ENCODE results near the gene MCM8. TPM values are rescaled to one million over a fixed set of nuclear protein-coding genes. Genes with fewer than 3 reads are reported as not detected.

The MCM8 gene
- total RNA-seq, 1 experiment from 2014 or later, result 20.6 TPM

DNA sequence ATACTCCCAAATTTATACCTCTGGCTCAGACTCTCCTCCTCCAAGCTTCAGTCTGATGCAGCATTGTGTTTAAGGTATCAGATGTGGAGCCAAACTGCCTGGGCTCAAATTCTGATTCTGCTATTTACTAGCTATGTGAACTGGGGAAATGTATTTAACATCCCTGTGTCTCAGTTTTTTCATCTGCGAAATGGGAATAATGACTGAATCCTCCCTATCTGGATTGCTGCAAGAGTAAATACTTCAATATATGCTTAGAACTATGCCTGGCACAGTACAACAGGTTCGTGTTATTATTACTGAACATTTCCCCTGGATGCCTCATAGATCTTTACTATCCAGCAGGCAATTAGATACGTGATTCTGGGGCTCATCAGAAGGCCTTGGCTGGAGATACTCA, 97.9 kb downstream of the MCM8 start:
- Mint-ChIP-seq H3K27ac (ENCODE audit: unreplicated experiment) (no peak overlapping the region), H3K4me1 (ENCODE audit: low read depth, unreplicated experiment) (peaks cover 26% of the 10 kb centered on the region), H3K36me3 (ENCODE audit: insufficient read depth, unreplicated experiment) (peaks cover 16% of the 10 kb centered on the region), H3K27me3 (ENCODE audit: unreplicated experiment) (no peaks in the 10 kb centered on the region), H3K4me3 (ENCODE audit: low read depth, unreplicated experiment) (no peak overlapping the region), H3K9me3 (ENCODE audit: low read depth, unreplicated experiment) (no peaks in the 10 kb centered on the region)
- CTCF ChIA-PET, result no interaction called here
- BruUV-seq (replicated peaks), result no TSS peak
- TF ChIP-seq, protein P1, sequence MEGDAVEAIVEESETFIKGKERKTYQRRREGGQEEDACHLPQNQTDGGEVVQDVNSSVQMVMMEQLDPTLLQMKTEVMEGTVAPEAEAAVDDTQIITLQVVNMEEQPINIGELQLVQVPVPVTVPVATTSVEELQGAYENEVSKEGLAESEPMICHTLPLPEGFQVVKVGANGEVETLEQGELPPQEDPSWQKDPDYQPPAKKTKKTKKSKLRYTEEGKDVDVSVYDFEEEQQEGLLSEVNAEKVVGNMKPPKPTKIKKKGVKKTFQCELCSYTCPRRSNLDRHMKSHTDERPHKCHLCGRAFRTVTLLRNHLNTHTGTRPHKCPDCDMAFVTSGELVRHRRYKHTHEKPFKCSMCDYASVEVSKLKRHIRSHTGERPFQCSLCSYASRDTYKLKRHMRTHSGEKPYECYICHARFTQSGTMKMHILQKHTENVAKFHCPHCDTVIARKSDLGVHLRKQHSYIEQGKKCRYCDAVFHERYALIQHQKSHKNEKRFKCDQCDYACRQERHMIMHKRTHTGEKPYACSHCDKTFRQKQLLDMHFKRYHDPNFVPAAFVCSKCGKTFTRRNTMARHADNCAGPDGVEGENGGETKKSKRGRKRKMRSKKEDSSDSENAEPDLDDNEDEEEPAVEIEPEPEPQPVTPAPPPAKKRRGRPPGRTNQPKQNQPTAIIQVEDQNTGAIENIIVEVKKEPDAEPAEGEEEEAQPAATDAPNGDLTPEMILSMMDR (IDR thresholded peaks at IDR 0.05; ENCODE audit: unreplicated experiment), result no peak
- no peak for DNase-seq
- intact Hi-C loops (cut with micrococcal nuclease; ENCODE audit: unreplicated experiment), result no loop called here

Other genes starting within 250 kb of the MCM8 start
- gene SHLD1, start 200.3 kb upstream of the MCM8 start, total RNA-seq (2022), result 1.3 and 1.9 TPM in 2 replicates
- 0.15 TPM in 1 of 2 replicates, not detected in the other for gene CHGB, start 39.1 kb upstream of the MCM8 start, total RNA-seq (2022)
- gene TRMT6, start 119 bp upstream of the MCM8 start, total RNA-seq (2022), result 14.2 and 15.5 TPM in 2 replicates
- gene CRLS1, start 55.5 kb downstream of the MCM8 start, total RNA-seq (2022), result 21.6 and 25.4 TPM in 2 replicates
- 2.0 and 2.6 TPM in 2 replicates for gene LRRN4, start 103.4 kb downstream of the MCM8 start, total RNA-seq (2022)
- gene FERMT1, start 172.4 kb downstream of the MCM8 start, total RNA-seq (2022), result 18.5 and 23.5 TPM in 2 replicates